HepG2 (cell line): ENCODE measurements around the gene MTCH2. TPM values are rescaled to one million over a fixed set of nuclear protein-coding genes. Genes with fewer than 3 reads are reported as not detected.

ENCODE experiments used
- ATAC-seq: fragments of 200-7000 bp; cut with Tn5 transposase; 3 replicates; pipeline ENCODE4 v1.9.1; 2020; ENCODE audit warnings: mild to moderate bottlenecking, moderate library complexity
- BruUV-seq: library from RNA; stranded (reverse); fragments of 400-500 nt; replicated peaks from 2 replicates; lab custom pipeline; 2021; lab: Mats Ljungman, UMichigan
- CTCF ChIA-PET: fragments of 300-600 bp; formaldehyde crosslinking; extraction: SDS; loops from one replicate; lab custom pipeline; 2021; ENCODE audit warnings: low total read pairs, inconsistent platforms, low intra/inter-chr PET ratio; lab: Yijun Ruan, JAX
- POLR2A ChIA-PET: fragments of 350-600 bp; sonication (Branson Sonifier 250); formaldehyde crosslinking; loops from one replicate; lab custom pipeline; 2020; ENCODE audit warnings: antibody characterized with exemption, inconsistent platforms; lab: Yijun Ruan, JAX
- DNase-seq: peaks from one replicate; pipeline ENCODE4 v3.0.0-alpha.2; 2015; ENCODE audit warnings: low spot score
- FAIRE-seq: peaks from 3 replicates; lab custom pipeline; 2011; peaks lifted over from hg19 to GRCh38; lab: Jason Lieb, UNC
- H2AFZ ChIP-seq: one replicate; pipeline ENCODE4 v1.6.1; 2011; ENCODE audit warnings: low read length, inconsistent platforms
- H3K27ac ChIP-seq: fragments of 300-600 bp; 3 replicates; pipeline ENCODE4 v1.8.0; 2011; ENCODE audit warnings: mixed run types, mild to moderate bottlenecking, mixed read lengths, low read length, inconsistent platforms; ENCODE audit not compliant: insufficient read depth; ENCODE audit errors: extremely low read length
- H3K27me3 ChIP-seq, 2 experiments: fragments of 200-600 bp in 1 of 2; 2 replicates in 1 of 2; 3 replicates in 1 of 2; pipeline versions ENCODE4 v1.6.0 to v1.8.0; 2011; ENCODE audit warnings: low read length in 2 of 2, mild to moderate bottlenecking in 2 of 2, moderate library complexity in 2 of 2, inconsistent platforms in 1 of 2; ENCODE audit not compliant: insufficient read depth in 2 of 2, control insufficient read depth in 1 of 2
- H3K36me3 ChIP-seq, 2 experiments: fragments of 200-600 bp in 1 of 2; replicated peaks in 1 of 2; 2 replicates in 1 of 2; 3 replicates in 1 of 2; pipeline versions ENCODE4 v1.5.1 to v1.8.0; 2011; ENCODE audit warnings: low read length in 2 of 2, inconsistent platforms in 1 of 2; ENCODE audit not compliant: insufficient read depth in 2 of 2, control insufficient read depth in 1 of 2
- H3K4me1 ChIP-seq: 2 replicates; pipeline ENCODE4 v1.5.1; 2012; ENCODE audit warnings: low read length, inconsistent platforms; ENCODE audit not compliant: insufficient read depth
- H3K4me2 ChIP-seq: 2 replicates; pipeline ENCODE4 v1.6.0; 2011; ENCODE audit warnings: low read depth, low read length, inconsistent platforms
- H3K4me3 ChIP-seq, 3 experiments: fragments of 200-600 bp in 1 of 3; sonication (generic), shearing (Covaris generic) in 1 of 3; replicated peaks in 1 of 3; 2 replicates each; pipeline ENCODE4 v1.5.1; 2011 to 2016; ENCODE audit warnings: low read length in 3 of 3, inconsistent platforms in 2 of 3, low read depth in 2 of 3, mild to moderate bottlenecking in 2 of 3, control low read depth in 1 of 3, mixed read lengths in 1 of 3; ENCODE audit not compliant: insufficient read depth in 1 of 3
- H3K79me2 ChIP-seq: one replicate; pipeline ENCODE4 v1.6.1; 2011; ENCODE audit warnings: low read length, inconsistent platforms; ENCODE audit not compliant: insufficient read depth
- H3K9ac ChIP-seq: 2 replicates; pipeline ENCODE4 v1.6.0; 2011; ENCODE audit warnings: mild to moderate bottlenecking, low read depth, low read length, inconsistent platforms; ENCODE audit not compliant: insufficient read depth
- H3K9me3 ChIP-seq: 2 replicates; pipeline ENCODE4 v1.5.1; 2012; ENCODE audit warnings: mild to moderate bottlenecking, low read length
- H4K20me1 ChIP-seq: 2 replicates; pipeline ENCODE4 v1.6.0; 2011; ENCODE audit warnings: inconsistent platforms, mild to moderate bottlenecking, low read length, moderate library complexity; ENCODE audit not compliant: insufficient read depth
- MAFF ChIP-seq: IDR thresholded peaks from 2 replicates; pipeline ENCODE4 v1.6.1; 2011; ENCODE audit warnings: low read depth, low read length, improper control_type of control experiment
- NPAS2 ChIP-seq: sonication (generic); formaldehyde crosslinking; IDR thresholded peaks from 2 replicates; pipeline ENCODE4 v1.8.0; 2022; ENCODE audit warnings: mild to moderate bottlenecking, missing genetic modification reagents, borderline replicate concordance
- REL ChIP-seq: sonication (generic); formaldehyde crosslinking; conservative IDR thresholded peaks from 2 replicates; pipeline ENCODE4 v1.8.0; 2022; ENCODE audit warnings: mild to moderate bottlenecking, missing genetic modification reagents, moderate library complexity
- SMAD9 ChIP-seq: sonication (generic); formaldehyde crosslinking; IDR thresholded peaks from 2 replicates; pipeline ENCODE4 v1.5.1; 2020; ENCODE audit warnings: mild to moderate bottlenecking, missing genetic modification reagents
- TBX2 ChIP-seq: sonication (generic); formaldehyde crosslinking; IDR thresholded peaks from 2 replicates; pipeline ENCODE4 v1.5.0; 2020; ENCODE audit warnings: missing genetic modification reagents, mild to moderate bottlenecking, borderline replicate concordance
- ZNF260 ChIP-seq: sonication (generic); formaldehyde crosslinking; IDR thresholded peaks from 2 replicates; pipeline ENCODE4 v1.4.0; 2020; ENCODE audit warnings: missing genetic modification reagents, low read depth, mild to moderate bottlenecking, borderline replicate concordance
- WGBS: methylation state at CpG from one replicate; pipeline ENCODE4 v1.1.6; 2017; ENCODE audit warnings: low lambda C conversion rate; 5-methylcytosine and 5-hydroxymethylcytosine counted together
- in situ Hi-C: cut with HindIII; loops from 2 replicates; pipeline ENCODE4 v1.10.0; 2017; ENCODE audit warnings: low pct_unique_long_range_greater_than_20kb; ENCODE audit not compliant: extremely low pct_ligation_motif_present
- intact Hi-C: fragments of 100-400 bp; cut with micrococcal nuclease; formaldehyde crosslinking; loops from one replicate; pipeline ENCODE4 v1.10.0; 2022; ENCODE audit not compliant: unreplicated experiment
- polyA plus RNA-seq, 8 experiments: library from polyadenylated mRNA; depleted of rRNA in 3 of 8; stranded (reverse) in 7 of 8; unstranded in 1 of 8; fragments of >200 nt; fragmentation: Illumina TruSeq in 4 of 8; extraction: Trizol in 4 of 8; gene quantifications; 2 replicates each; pipeline versions ENCODE4 v1.2.1 to v1.2.3, GENCODE V29; 2011 to 2016; ENCODE audit warnings: low read depth in 4 of 8, missing spikeins in 1 of 8, mixed read lengths in 1 of 8; ENCODE audit not compliant: insufficient read depth in 1 of 8
- total RNA-seq, 5 experiments: library from RNA; depleted of rRNA; stranded (reverse); fragments of >200 nt; fragmentation: Illumina TruSeq; extraction: Trizol; gene quantifications; 2 replicates each; pipeline ENCODE4 v1.2.3, GENCODE V29; 2016; ENCODE audit warnings: low read depth in 1 of 5
- TF ChIP-seq, protein P1 (sequence below): sonication (generic); formaldehyde crosslinking; IDR thresholded peaks from 2 replicates; pipeline ENCODE4 v1.4.0; 2020; ENCODE audit warnings: missing genetic modification reagents
- TF ChIP-seq, protein P2 (sequence below): fragments of 450-650 bp; IDR thresholded peaks from 2 replicates; pipeline ENCODE4 v1.6.1; 2017; ENCODE audit warnings: mild to moderate bottlenecking
- TF ChIP-seq, protein P3 (sequence below): fragments of 450-650 bp; IDR thresholded peaks from 2 replicates; pipeline ENCODE4 v1.6.1; 2016

The MTCH2 gene
- total and polyA plus RNA-seq, 2 of the 13 experiments (the other 11 are each of a cell fraction or from before 2014, with no cell fraction given): 112 to 272 TPM

DNA sequence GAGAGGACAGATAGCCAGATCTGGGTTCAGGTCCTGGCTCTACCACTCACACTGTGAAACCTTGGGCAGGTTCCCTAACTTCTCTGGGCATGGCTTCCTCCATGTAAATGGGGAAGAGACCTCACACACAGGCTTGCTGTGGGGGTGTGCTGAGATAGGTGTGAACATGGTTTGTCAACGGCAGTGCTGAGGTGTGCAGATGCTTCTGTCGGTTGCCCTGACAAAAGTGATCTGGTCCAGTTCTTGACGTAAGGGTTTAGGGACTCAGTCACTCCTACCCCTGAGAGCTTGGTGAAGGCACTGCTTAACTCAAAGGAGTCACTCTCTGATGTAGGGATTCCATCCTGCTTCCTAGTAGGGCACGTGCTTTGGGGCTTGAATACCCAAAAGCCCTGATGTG lies 50.1 kb downstream of the MTCH2 start:
- no peaks in the 10 kb centered on the region for H4K20me1 ChIP-seq
- DNase-seq: no peak
- no peak for TF ChIP-seq MAFF
- TF ChIP-seq, all 625 proteins: peak for 0
- POLR2A ChIA-PET: no interaction called here
- CTCF ChIA-PET: no interaction called here
- H3K9ac ChIP-seq: peak overlapping the region; percentile 24; the same call in 1 of the 2 replicates
- H3K4me1 ChIP-seq: peaks cover 66% of the 10 kb centered on the region
- no peaks in the 10 kb centered on the region for H3K79me2 ChIP-seq
- 36% methylated on average over 4 of the region's 4 CpGs for WGBS
- in situ Hi-C loops: no loop called here
- no TSS peak for BruUV-seq
- no peaks in the 10 kb centered on the region for H3K9me3 ChIP-seq
- peak overlapping the region; percentile 57 for H3K4me2 ChIP-seq
- peak overlapping the region in 1 of 3 experiments; percentile 57; a peak in 1 of 6 replicates for H3K4me3 ChIP-seq
- FAIRE-seq: no peak
- intact Hi-C loops: no loop called here
- H3K27ac ChIP-seq: no peak overlapping the region
- no peak overlapping the region for H2AFZ ChIP-seq
- no peak for ATAC-seq
- no peaks in the 10 kb centered on the region for H3K36me3 ChIP-seq
- H3K27me3 ChIP-seq: peaks cover 3 to 27% of the 10 kb centered on the region in 2 experiments

DNA sequence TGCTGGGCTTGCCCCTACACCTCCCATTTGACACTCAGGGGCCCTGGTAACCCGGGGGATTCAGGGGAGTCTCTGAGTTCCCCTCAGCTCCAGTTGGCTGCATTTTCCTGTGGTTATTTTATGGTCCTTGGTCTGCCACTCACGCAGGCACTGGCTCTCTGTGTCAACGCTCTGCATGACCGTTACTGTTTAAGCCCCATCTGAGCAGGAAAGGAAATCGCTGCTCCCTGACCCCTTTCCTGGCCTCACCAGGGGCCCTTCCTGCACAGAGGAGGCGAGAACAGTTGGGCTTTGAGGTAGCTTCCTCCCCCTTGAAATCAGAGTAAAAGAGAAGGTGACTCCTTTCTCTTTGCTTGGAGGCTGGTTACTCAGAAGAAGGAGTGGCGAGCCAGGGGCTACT lies 50.6 kb downstream of the MTCH2 start:
- CTCF ChIA-PET: no interaction called here
- 11% methylated on average over 6 of the region's 7 CpGs for WGBS
- Histone ChIP-seq H3K9me3 (no peaks in the 10 kb centered on the region), H3K36me3 (no peaks in the 10 kb centered on the region), H3K4me3 (peak overlapping the region; percentile 2 to 57 (median 32); a peak in 5 of 6 replicates), H3K79me2 (no peaks in the 10 kb centered on the region), H2AFZ (no peak overlapping the region), H4K20me1 (no peaks in the 10 kb centered on the region), H3K27me3 (peaks cover 3 to 27% of the 10 kb centered on the region in 2 experiments), H3K27ac (no peak overlapping the region), H3K4me1 (peaks cover 71% of the 10 kb centered on the region), H3K4me2 (peak overlapping the region; percentile 57), H3K9ac (peak overlapping the region; percentile 24; the same call in 1 of the 2 replicates)
- peak; percentile 45 for ATAC-seq
- BruUV-seq: no TSS peak
- DNase-seq: no peak
- in situ Hi-C loops: no loop called here
- no peak for FAIRE-seq
- POLR2A ChIA-PET: interaction anchor here (0.9 kb wide), 1 partner anchor 26 kb away, joined by 3 read pairs; no protein-coding TSS in a partner anchor
- intact Hi-C loops: no loop called here
- TF ChIP-seq, protein P1, sequence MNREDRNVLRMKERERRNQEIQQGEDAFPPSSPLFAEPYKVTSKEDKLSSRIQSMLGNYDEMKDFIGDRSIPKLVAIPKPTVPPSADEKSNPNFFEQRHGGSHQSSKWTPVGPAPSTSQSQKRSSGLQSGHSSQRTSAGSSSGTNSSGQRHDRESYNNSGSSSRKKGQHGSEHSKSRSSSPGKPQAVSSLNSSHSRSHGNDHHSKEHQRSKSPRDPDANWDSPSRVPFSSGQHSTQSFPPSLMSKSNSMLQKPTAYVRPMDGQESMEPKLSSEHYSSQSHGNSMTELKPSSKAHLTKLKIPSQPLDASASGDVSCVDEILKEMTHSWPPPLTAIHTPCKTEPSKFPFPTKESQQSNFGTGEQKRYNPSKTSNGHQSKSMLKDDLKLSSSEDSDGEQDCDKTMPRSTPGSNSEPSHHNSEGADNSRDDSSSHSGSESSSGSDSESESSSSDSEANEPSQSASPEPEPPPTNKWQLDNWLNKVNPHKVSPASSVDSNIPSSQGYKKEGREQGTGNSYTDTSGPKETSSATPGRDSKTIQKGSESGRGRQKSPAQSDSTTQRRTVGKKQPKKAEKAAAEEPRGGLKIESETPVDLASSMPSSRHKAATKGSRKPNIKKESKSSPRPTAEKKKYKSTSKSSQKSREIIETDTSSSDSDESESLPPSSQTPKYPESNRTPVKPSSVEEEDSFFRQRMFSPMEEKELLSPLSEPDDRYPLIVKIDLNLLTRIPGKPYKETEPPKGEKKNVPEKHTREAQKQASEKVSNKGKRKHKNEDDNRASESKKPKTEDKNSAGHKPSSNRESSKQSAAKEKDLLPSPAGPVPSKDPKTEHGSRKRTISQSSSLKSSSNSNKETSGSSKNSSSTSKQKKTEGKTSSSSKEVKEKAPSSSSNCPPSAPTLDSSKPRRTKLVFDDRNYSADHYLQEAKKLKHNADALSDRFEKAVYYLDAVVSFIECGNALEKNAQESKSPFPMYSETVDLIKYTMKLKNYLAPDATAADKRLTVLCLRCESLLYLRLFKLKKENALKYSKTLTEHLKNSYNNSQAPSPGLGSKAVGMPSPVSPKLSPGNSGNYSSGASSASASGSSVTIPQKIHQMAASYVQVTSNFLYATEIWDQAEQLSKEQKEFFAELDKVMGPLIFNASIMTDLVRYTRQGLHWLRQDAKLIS (CRISPR knock-in tag): no peak
- TF ChIP-seq NPAS2 (no peak), REL (CRISPR knock-in tag) (no peak), TBX2 (no peak), SMAD9 (CRISPR knock-in tag) (0 out of 2 replicates have a peak, but pooled peaks have one; percentile 40), ZNF260 (CRISPR knock-in tag) (no peak)
- TF ChIP-seq, protein P2, sequence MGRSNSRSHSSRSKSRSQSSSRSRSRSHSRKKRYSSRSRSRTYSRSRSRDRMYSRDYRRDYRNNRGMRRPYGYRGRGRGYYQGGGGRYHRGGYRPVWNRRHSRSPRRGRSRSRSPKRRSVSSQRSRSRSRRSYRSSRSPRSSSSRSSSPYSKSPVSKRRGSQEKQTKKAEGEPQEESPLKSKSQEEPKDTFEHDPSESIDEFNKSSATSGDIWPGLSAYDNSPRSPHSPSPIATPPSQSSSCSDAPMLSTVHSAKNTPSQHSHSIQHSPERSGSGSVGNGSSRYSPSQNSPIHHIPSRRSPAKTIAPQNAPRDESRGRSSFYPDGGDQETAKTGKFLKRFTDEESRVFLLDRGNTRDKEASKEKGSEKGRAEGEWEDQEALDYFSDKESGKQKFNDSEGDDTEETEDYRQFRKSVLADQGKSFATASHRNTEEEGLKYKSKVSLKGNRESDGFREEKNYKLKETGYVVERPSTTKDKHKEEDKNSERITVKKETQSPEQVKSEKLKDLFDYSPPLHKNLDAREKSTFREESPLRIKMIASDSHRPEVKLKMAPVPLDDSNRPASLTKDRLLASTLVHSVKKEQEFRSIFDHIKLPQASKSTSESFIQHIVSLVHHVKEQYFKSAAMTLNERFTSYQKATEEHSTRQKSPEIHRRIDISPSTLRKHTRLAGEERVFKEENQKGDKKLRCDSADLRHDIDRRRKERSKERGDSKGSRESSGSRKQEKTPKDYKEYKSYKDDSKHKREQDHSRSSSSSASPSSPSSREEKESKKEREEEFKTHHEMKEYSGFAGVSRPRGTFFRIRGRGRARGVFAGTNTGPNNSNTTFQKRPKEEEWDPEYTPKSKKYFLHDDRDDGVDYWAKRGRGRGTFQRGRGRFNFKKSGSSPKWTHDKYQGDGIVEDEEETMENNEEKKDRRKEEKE: no peak
- TF ChIP-seq, protein P3, sequence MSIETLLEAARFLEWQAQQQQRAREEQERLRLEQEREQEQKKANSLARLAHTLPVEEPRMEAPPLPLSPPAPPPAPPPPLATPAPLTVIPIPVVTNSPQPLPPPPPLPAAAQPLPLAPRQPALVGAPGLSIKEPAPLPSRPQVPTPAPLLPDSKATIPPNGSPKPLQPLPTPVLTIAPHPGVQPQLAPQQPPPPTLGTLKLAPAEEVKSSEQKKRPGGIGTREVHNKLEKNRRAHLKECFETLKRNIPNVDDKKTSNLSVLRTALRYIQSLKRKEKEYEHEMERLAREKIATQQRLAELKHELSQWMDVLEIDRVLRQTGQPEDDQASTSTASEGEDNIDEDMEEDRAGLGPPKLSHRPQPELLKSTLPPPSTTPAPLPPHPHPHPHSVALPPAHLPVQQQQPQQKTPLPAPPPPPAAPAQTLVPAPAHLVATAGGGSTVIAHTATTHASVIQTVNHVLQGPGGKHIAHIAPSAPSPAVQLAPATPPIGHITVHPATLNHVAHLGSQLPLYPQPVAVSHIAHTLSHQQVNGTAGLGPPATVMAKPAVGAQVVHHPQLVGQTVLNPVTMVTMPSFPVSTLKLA: no peak
